ENCODE data around the gene MAP3K14.
A peak's percentile ranks its signal among the peaks of the same experiment; 100 is the strongest.

Gene MAP3K14

GRCh38 chr17:45316434-45317110 is at the start of gene MAP3K14:
Gene MAP3K14, minus strand, starts transcription at chr17:45317020. Its CDS starts 26,275 bp downstream, at chr17:45290745.
- Histone ChIP-seq H3K36me3 (ENCODE audit: insufficient read depth, low read length) (no peaks in the 10 kb centered on the region), H3K27ac (no peak within 1 kb of the TSS), H3K9ac (ENCODE audit: insufficient read length) (peak within 1 kb of the TSS; percentile 82), H3K9me3 (ENCODE audit: low read depth, low read length) (no peaks in the 10 kb centered on the region), H3K4me3 (peak within 1 kb of the TSS; percentile 92)
- TF ChIP-seq EZH2 (IDR thresholded peaks at IDR 0.05) (no peak), POLR2AphosphoS5 (IDR thresholded peaks at IDR 0.05; ENCODE audit: borderline replicate concordance, low read depth, low read length) (peak; percentile 52; the same call in 1 of the 2 replicates), FOXP2 (optimal IDR thresholded peaks at IDR 0.05; ENCODE audit: control extremely low read depth, extremely low read length, insufficient read depth) (no peak)
- no peak for DNase-seq (ENCODE audit: low read depth, low spot score)

- Histone ChIP-seq H3K27ac (no peak overlapping the region), H3K36me3 (ENCODE audit: insufficient read depth, low read length) (no peaks in the 10 kb centered on the region), H3K9ac (ENCODE audit: insufficient read length) (no peak overlapping the region), H3K4me3 (no peak overlapping the region), H3K9me3 (ENCODE audit: low read depth, low read length) (no peaks in the 10 kb centered on the region)
- TF ChIP-seq EZH2 (IDR thresholded peaks at IDR 0.05) (no peak), POLR2AphosphoS5 (IDR thresholded peaks at IDR 0.05; ENCODE audit: borderline replicate concordance, low read depth, low read length) (no peak), FOXP2 (optimal IDR thresholded peaks at IDR 0.05; ENCODE audit: control extremely low read depth, extremely low read length, insufficient read depth) (no peak)
- no peak for DNase-seq (ENCODE audit: low read depth, low spot score)
Measured at GRCh38 chr17:45366049-45366448, 49.2 kb upstream of the MAP3K14 start.

GRCh38 chr17:45364531-45365390 is 47.9 kb upstream of the MAP3K14 start:
- DNase-seq (ENCODE audit: low read depth, low spot score), result no peak
- Histone ChIP-seq H3K9me3 (ENCODE audit: low read depth, low read length) (no peaks in the 10 kb centered on the region), H3K27ac (no peak overlapping the region), H3K4me3 (no peak overlapping the region), H3K36me3 (ENCODE audit: insufficient read depth, low read length) (no peaks in the 10 kb centered on the region), H3K9ac (ENCODE audit: insufficient read length) (no peak overlapping the region)
- no peak for TF ChIP-seq POLR2AphosphoS5 (IDR thresholded peaks at IDR 0.05; ENCODE audit: borderline replicate concordance, low read depth, low read length)
- TF ChIP-seq EZH2 (IDR thresholded peaks at IDR 0.05), result no peak
- no peak for TF ChIP-seq FOXP2 (optimal IDR thresholded peaks at IDR 0.05; ENCODE audit: control extremely low read depth, extremely low read length, insufficient read depth)

GRCh38 chr17:45363498-45363897 is 46.7 kb upstream of the MAP3K14 start:
- Histone ChIP-seq H3K36me3 (ENCODE audit: insufficient read depth, low read length) (no peaks in the 10 kb centered on the region), H3K9ac (ENCODE audit: insufficient read length) (no peak overlapping the region), H3K9me3 (ENCODE audit: low read depth, low read length) (no peaks in the 10 kb centered on the region), H3K27ac (no peak overlapping the region), H3K4me3 (no peak overlapping the region)
- no peak for DNase-seq (ENCODE audit: low read depth, low spot score)
- TF ChIP-seq EZH2 (IDR thresholded peaks at IDR 0.05), result no peak
- TF ChIP-seq FOXP2 (optimal IDR thresholded peaks at IDR 0.05; ENCODE audit: control extremely low read depth, extremely low read length, insufficient read depth), result no peak
- TF ChIP-seq POLR2AphosphoS5 (IDR thresholded peaks at IDR 0.05; ENCODE audit: borderline replicate concordance, low read depth, low read length), result no peak

- Histone ChIP-seq H3K9me3 (ENCODE audit: low read depth, low read length) (no peaks in the 10 kb centered on the region), H3K4me3 (no peak overlapping the region), H3K36me3 (ENCODE audit: insufficient read depth, low read length) (no peaks in the 10 kb centered on the region), H3K27ac (no peak overlapping the region), H3K9ac (ENCODE audit: insufficient read length) (no peak overlapping the region)
- DNase-seq (ENCODE audit: low read depth, low spot score), result no peak
- no peak for TF ChIP-seq POLR2AphosphoS5 (IDR thresholded peaks at IDR 0.05; ENCODE audit: borderline replicate concordance, low read depth, low read length)
- no peak for TF ChIP-seq EZH2 (IDR thresholded peaks at IDR 0.05)
- no peak for TF ChIP-seq FOXP2 (optimal IDR thresholded peaks at IDR 0.05; ENCODE audit: control extremely low read depth, extremely low read length, insufficient read depth)
Measured at GRCh38 chr17:45361976-45362375, 45.2 kb upstream of the MAP3K14 start.

GRCh38 chr17:45361451-45361850 is 44.6 kb upstream of the MAP3K14 start:
- H3K9me3 ChIP-seq (ENCODE audit: low read depth, low read length), result no peaks in the 10 kb centered on the region
- TF ChIP-seq EZH2 (IDR thresholded peaks at IDR 0.05) (no peak), POLR2AphosphoS5 (IDR thresholded peaks at IDR 0.05; ENCODE audit: borderline replicate concordance, low read depth, low read length) (no peak), FOXP2 (optimal IDR thresholded peaks at IDR 0.05; ENCODE audit: control extremely low read depth, extremely low read length, insufficient read depth) (no peak)
- H3K27ac ChIP-seq, result no peak overlapping the region
- DNase-seq (ENCODE audit: low read depth, low spot score), result no peak
- H3K4me3 ChIP-seq, result no peak overlapping the region
- no peaks in the 10 kb centered on the region for H3K36me3 ChIP-seq (ENCODE audit: insufficient read depth, low read length)
- no peak overlapping the region for H3K9ac ChIP-seq (ENCODE audit: insufficient read length)

GRCh38 chr17:45357364-45357997 is 40.7 kb upstream of the MAP3K14 start:
- no peak for TF ChIP-seq FOXP2 (optimal IDR thresholded peaks at IDR 0.05; ENCODE audit: control extremely low read depth, extremely low read length, insufficient read depth)
- no peak for TF ChIP-seq POLR2AphosphoS5 (IDR thresholded peaks at IDR 0.05; ENCODE audit: borderline replicate concordance, low read depth, low read length)
- TF ChIP-seq EZH2 (IDR thresholded peaks at IDR 0.05), result no peak
- no peaks in the 10 kb centered on the region for H3K9me3 ChIP-seq (ENCODE audit: low read depth, low read length)
- DNase-seq (ENCODE audit: low read depth, low spot score), result no peak
- no peaks in the 10 kb centered on the region for H3K36me3 ChIP-seq (ENCODE audit: insufficient read depth, low read length)
- no peak overlapping the region for H3K4me3 ChIP-seq
- no peak overlapping the region for H3K27ac ChIP-seq
- no peak overlapping the region for H3K9ac ChIP-seq (ENCODE audit: insufficient read length)

- no peak overlapping the region for H3K4me3 ChIP-seq
- peaks cover 11% of the 10 kb centered on the region for H3K9me3 ChIP-seq (ENCODE audit: low read depth, low read length)
- H3K36me3 ChIP-seq (ENCODE audit: insufficient read depth, low read length), result no peaks in the 10 kb centered on the region
- H3K9ac ChIP-seq (ENCODE audit: insufficient read length), result no peak overlapping the region
- TF ChIP-seq FOXP2 (optimal IDR thresholded peaks at IDR 0.05; ENCODE audit: control extremely low read depth, extremely low read length, insufficient read depth), result no peak
- no peak for TF ChIP-seq POLR2AphosphoS5 (IDR thresholded peaks at IDR 0.05; ENCODE audit: borderline replicate concordance, low read depth, low read length)
- TF ChIP-seq EZH2 (IDR thresholded peaks at IDR 0.05), result no peak
- no peak overlapping the region for H3K27ac ChIP-seq
- DNase-seq (ENCODE audit: low read depth, low spot score), result no peak
Measured at GRCh38 chr17:45355087-45355486, 38.3 kb upstream of the MAP3K14 start.

Data from SK-N-MC (cell line).